Thyroid gland (tissue), 4 donors: ENCODE measurements around the gene TMEM127. TPM values are rescaled to one million over a fixed set of nuclear protein-coding genes. Genes with fewer than 3 reads are reported as not detected.

Experiments
- DNase-seq, 2 donors: peaks; one replicate each; pipeline ENCODE4 v3.0.0-alpha.2; 2019
- H3K27ac ChIP-seq, 3 donors: fragments of 200-600 bp; sonication (generic); 1 replicate in 2 of 3; 2 replicates in 1 of 3; pipeline ENCODE4 v1.5.1; 2016 to 2019; ENCODE audit warnings: mild to moderate bottlenecking in 1 of 3, moderate library complexity in 1 of 3
- H3K27me3 ChIP-seq: fragments of 200-600 bp; sonication (generic); one replicate; pipeline ENCODE4 v1.5.1; 2019
- H3K36me3 ChIP-seq, 2 donors: fragments of 200-600 bp; sonication (generic); one replicate each; pipeline ENCODE4 v1.5.1; 2016 to 2019
- H3K4me1 ChIP-seq, 2 donors: fragments of 200-600 bp; sonication (generic); one replicate each; pipeline ENCODE4 v1.5.1; 2017 to 2019
- H3K4me3 ChIP-seq, 3 donors: fragments of 200-600 bp; sonication (generic); replicated peaks in 1 of 3; 1 replicate in 2 of 3; 2 replicates in 1 of 3; pipeline ENCODE4 v1.5.1; 2016; ENCODE audit warnings: mild to moderate bottlenecking in 1 of 3
- H3K9me3 ChIP-seq: fragments of 200-600 bp; sonication (generic); one replicate; pipeline ENCODE4 v1.5.1; 2017
- POLR2A ChIP-seq, 2 donors: fragments of 450-650 bp; IDR thresholded peaks; one replicate each; pipeline ENCODE4 v1.6.1; 2017; ENCODE audit warnings: antibody characterized with exemption in 2 of 2, mild to moderate bottlenecking in 2 of 2, moderate library complexity in 1 of 2
- WGBS, 2 donors: methylation state at CpG; one replicate each; pipeline ENCODE4 v1.1.5; 2017; 5-methylcytosine and 5-hydroxymethylcytosine counted together
- intact Hi-C: fragments of 100-400 bp; cut with DNase I; formaldehyde crosslinking; loops from one replicate; pipeline ENCODE4 v1.15.1; 2023
- total RNA-seq, 4 donors: library from RNA; depleted of rRNA; stranded (reverse); fragments of >200 nt; gene quantifications; one replicate each; pipeline ENCODE4 v1.2.3, GENCODE V29; 2016
- TF ChIP-seq, protein P1 (sequence below), 6 experiments: fragments of 200-600 bp in 3 of 6; fragments of 450-650 bp in 3 of 6; sonication (generic) in 3 of 6; IDR thresholded peaks; one replicate each; pipeline ENCODE4 v1.5.1; 2016 to 2019; ENCODE audit warnings: antibody characterized with exemption in 6 of 6, mild to moderate bottlenecking in 2 of 6, inconsistent platforms in 1 of 6, moderate library complexity in 1 of 6

The TMEM127 gene
- total RNA-seq, 4 donors from 2014 or later, result 45.7 to 53.6 (median 48.7) TPM

DNA sequence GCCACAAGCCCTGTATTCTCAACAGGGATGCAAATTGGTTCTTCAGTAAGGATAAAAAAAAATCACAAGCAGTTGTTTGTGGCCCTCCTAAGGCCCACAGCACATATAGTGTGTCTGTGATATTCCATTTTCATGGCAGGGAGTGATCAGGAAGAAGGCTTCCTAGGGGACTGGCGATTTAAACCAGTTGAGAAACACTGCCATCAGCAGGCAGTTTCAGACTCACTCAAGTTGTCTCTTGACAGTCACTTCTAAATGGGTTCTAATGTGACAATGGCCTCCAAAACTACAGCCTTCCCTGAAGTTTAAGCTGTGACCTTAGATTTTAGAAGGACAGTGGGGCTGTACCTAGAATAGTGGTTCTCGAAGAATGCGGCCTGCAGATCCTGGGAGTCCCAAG is 6.2 kb upstream of the TMEM127 start:
- no peaks in the 10 kb centered on the region for H3K9me3 ChIP-seq
- peaks cover 3 to 8% of the 10 kb centered on the region in 2 donors for H3K4me1 ChIP-seq
- H3K36me3 ChIP-seq, result peaks cover 43 to 70% of the 10 kb centered on the region in 2 donors
- TF ChIP-seq, protein P1, sequence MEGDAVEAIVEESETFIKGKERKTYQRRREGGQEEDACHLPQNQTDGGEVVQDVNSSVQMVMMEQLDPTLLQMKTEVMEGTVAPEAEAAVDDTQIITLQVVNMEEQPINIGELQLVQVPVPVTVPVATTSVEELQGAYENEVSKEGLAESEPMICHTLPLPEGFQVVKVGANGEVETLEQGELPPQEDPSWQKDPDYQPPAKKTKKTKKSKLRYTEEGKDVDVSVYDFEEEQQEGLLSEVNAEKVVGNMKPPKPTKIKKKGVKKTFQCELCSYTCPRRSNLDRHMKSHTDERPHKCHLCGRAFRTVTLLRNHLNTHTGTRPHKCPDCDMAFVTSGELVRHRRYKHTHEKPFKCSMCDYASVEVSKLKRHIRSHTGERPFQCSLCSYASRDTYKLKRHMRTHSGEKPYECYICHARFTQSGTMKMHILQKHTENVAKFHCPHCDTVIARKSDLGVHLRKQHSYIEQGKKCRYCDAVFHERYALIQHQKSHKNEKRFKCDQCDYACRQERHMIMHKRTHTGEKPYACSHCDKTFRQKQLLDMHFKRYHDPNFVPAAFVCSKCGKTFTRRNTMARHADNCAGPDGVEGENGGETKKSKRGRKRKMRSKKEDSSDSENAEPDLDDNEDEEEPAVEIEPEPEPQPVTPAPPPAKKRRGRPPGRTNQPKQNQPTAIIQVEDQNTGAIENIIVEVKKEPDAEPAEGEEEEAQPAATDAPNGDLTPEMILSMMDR (IDR thresholded peaks at IDR 0.05), result no peak
- no peak for TF ChIP-seq POLR2A (IDR thresholded peaks at IDR 0.05)
- no peak for DNase-seq
- H3K4me3 ChIP-seq, result no peak overlapping the region
- no peaks in the 10 kb centered on the region for H3K27me3 ChIP-seq
- intact Hi-C loops, result no loop called here
- H3K27ac ChIP-seq, result no peak overlapping the region
- 84 to 90% methylated on average over 3 of the region's 3 CpGs for WGBS, 2 donors

DNA sequence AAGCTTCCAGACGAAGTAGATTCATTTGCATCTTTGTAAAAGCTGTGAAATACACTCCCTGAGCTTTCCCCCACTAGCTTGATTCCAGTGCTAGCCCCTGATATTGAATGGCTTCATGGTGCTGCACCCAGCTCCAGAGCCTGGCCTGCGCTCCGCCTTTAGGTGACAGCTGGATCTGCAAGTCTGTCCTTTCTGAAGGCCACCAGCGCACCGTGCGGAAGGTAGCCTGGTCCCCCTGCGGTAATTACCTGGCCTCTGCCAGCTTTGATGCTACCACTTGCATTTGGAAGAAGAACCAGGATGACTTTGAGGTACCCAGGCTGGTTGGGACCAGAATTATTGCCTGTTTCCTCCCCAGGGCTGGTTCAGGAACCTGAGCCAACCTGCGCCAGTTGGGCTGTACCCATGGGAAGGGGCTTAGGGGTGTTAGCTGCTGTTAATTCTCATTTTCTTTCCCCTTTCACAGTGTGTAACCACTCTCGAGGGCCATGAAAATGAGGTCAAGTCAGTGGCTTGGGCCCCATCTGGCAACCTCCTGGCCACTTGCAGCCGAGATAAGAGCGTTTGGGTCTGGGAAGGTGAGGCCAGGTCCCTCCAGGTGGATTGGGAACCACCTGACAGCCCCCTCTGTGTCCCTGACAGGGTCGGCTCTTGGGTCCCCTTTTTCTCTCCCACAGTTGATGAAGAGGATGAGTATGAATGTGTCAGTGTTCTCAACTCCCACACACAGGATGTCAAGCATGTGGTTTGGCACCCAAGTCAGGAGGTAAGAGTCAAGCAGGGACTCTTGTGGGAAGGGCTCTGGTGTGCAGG is 1.6 kb upstream of the TMEM127 start:
- Histone ChIP-seq H3K4me1 (peaks cover 22 to 26% of the 10 kb centered on the region in 2 donors), H3K4me3 (no peak overlapping the region), H3K27me3 (no peaks in the 10 kb centered on the region), H3K9me3 (no peaks in the 10 kb centered on the region), H3K36me3 (peaks cover 13 to 26% of the 10 kb centered on the region in 2 donors), H3K27ac (no peak overlapping the region)
- peak; percentile 21 to 31 for DNase-seq
- TF ChIP-seq POLR2A (IDR thresholded peaks at IDR 0.05), result no peak
- TF ChIP-seq, protein P1 (IDR thresholded peaks at IDR 0.05), result peak in 2 of 6 experiments; percentile 10 to 16
- intact Hi-C loops, result loop anchor here (2.0 to 10.0 kb wide), 3 partner anchors 37 to 1103 kb away; partner anchors contain the start of genes DUSP2, SNRNP200 and ZNF2
- WGBS, 2 donors, result 77 to 79% methylated on average over 12 of the region's 12 CpGs

DNA sequence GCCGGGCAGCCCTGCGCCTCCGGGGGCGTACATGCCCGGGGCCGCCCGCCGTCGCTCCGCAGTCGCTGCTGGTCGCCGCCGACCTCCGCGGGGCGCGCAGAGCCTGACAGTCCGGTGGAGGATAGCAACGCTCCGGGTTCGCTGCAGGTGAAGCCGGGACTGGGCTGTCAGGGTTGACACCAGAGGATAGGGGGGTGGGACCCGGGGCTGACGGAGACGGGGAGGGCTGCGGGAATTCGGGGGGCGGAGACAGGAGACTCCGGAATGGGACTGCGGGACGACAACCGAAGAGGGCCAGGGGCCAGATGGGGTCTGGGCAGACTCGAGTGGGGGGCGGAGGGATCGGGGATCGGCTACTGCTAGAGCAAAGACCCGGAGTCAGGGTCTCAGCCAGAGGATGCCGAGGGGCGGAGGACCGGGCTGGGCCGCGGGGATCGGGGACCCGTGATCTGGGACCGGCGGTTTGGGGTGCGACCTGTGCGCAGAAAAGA is 403 bp downstream of the TMEM127 start:
- Histone ChIP-seq H3K9me3 (no peaks in the 10 kb centered on the region), H3K27ac (peak overlapping the region; percentile 40 to 83 (median 75)), H3K4me1 (peaks cover 31 to 40% of the 10 kb centered on the region in 2 donors), H3K27me3 (no peaks in the 10 kb centered on the region), H3K4me3 (peak overlapping the region; percentile 82 to 89 (median 83)), H3K36me3 (peaks cover 10 to 13% of the 10 kb centered on the region in 2 donors)
- DNase-seq, result peak; percentile 47 to 63
- 0 to 3% methylated on average over 1 to 16 of the region's 49 CpGs for WGBS, 2 donors
- TF ChIP-seq, protein P1 (IDR thresholded peaks at IDR 0.05), result no peak
- no peak for TF ChIP-seq POLR2A (IDR thresholded peaks at IDR 0.05)
- intact Hi-C loops, result loop anchor here (2.0 to 10.0 kb wide), 3 partner anchors 57 to 1101 kb away; partner anchors contain the start of genes DUSP2, STARD7 and ZNF2

DNA sequence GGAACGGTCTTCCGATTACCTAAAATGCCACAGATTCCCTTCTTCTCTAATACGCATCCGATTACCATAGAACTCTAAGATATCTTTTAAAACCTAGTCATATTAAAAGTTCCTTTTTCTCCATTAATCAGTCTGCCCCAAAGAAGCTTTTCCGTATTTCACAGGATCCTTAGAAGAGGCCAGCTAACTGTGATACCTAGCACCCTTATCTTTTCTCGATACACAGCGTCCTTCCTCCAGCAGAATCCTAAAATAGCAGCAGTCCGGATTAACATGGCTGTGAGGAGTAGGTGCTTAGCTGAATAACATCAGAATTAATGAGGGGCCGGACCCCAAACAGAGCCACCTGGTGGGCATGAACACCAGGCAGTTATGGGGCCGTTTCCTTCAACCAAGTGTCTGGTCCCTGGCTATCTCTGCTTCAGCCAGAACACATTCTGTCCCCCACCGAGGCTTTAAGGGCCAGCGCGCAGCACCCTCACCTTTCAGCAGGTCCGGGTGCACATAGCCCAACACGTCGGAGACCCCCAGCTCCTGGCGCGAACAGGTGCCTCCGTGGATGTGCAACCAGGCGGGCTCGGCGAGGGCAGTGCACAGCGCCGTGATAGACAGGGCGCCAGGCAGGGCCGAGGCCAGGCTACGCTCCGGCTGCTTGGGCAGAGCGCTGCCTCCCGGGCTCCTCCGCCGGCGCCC is 995 bp downstream of the TMEM127 start:
- DNase-seq, result peak; percentile 27 to 34
- Histone ChIP-seq H3K27me3 (no peaks in the 10 kb centered on the region), H3K4me3 (peak overlapping the region; percentile 82 to 89 (median 83)), H3K9me3 (no peaks in the 10 kb centered on the region), H3K27ac (peak overlapping the region in 1 of 3 donors; percentile 83), H3K36me3 (peaks cover 10 to 13% of the 10 kb centered on the region in 2 donors), H3K4me1 (peaks cover 37 to 46% of the 10 kb centered on the region in 2 donors)
- WGBS, 2 donors, result 47 to 51% methylated on average over 10 to 11 of the region's 33 CpGs
- no peak for TF ChIP-seq POLR2A (IDR thresholded peaks at IDR 0.05)
- TF ChIP-seq, protein P1 (IDR thresholded peaks at IDR 0.05), result peak in 1 of 6 experiments; percentile 19
- intact Hi-C loops, result loop anchor here (2.0 to 10.0 kb wide), 3 partner anchors 56 to 1100 kb away; partner anchors contain the start of genes DUSP2, STARD7 and ZNF2
